Fibroblast of skin of left quadriceps (primary cell): ENCODE data around the gene PPP6R2.
A peak's percentile ranks its signal among the peaks of the same experiment; 100 is the strongest.
"Not testable (repeated sequence)": the region's sequence is repeated elsewhere in the genome, so short reads cannot be mapped to it uniquely, and the experiment has no call there.

Source experiments
- DNase-seq, 2 experiments: peaks; one replicate each; pipeline ENCODE4 v3.0.0-alpha.2; 2013; ENCODE audit warnings: low read depth in 2 of 2

Gene PPP6R2

DNA sequence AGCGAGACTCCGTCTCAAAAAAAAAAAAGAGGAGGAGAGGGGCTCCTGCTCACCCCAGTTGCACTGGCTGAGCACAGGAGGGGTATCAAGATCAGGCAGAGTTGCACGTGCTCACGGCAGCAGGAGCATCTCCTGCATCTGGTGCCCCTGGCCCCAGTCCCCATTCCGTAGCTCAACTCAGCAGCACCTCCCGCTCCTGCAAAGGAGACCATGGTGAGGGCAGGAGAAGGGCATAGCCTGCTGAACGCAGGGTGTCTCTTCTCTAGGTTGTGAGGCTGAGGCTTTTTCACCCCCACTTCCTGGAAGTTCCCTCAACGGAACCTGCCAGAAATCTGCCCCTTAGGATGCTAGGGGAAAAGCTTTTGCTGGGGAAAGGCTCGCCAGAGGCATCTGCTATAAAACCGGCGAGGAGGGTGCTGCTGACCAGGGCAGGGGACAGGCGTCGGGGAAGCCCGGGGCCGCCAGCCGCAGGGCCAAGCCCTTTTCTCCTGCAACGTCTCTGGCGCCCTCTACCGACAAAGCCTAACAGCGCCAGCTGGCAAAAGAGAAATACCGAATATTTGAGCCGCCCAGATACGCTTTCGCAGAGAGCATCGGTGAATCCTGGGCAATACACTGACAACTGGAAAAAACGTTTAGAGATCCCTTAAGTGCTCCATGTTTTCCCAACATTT, 1.0 kb upstream of the PPP6R2 start:
- peak; percentile 60 to 65 for DNase-seq

DNA sequence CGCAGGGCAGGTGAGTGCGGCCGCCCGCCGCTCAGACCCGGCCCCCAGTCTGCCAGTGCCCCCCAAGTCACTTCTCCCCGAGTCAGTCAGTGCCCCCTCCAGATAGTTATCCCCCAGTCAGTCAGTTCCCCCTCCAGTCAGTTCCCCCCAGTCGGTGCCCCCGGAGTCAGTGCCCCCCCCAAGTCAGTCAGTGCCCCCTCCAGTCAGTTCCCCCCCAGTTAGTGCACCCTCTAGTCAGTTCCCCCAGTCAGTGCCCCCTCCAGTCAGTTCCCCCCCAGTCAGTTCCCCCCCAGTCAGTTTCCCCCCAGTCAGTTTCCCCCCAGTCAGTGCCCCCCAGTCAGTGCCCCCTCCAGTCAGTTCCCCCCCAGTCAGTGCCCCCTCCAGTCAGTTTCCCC, 411 bp downstream of the PPP6R2 start:
- no peak for DNase-seq

DNA sequence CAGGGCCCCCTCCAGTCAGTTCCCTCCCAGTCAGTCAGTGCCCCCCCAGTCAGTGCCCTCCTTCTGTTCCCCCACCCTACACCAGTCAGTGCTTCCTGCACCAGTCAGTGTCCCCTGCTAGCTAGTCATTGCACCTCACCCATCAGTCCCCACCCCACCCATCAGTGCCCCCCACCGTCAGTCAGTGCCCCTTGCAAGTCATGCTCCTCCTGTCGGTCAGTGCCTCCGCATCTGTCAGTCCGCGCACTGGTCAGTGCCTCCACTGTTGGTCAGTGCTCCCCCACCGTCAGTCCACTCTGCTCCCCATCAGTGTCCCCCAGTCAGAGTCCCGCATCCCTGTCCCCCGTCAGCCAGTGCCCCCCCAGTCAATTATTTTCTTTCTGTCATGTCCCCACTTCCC, 3.3 kb downstream of the PPP6R2 start:
- DNase-seq = no peak

DNA sequence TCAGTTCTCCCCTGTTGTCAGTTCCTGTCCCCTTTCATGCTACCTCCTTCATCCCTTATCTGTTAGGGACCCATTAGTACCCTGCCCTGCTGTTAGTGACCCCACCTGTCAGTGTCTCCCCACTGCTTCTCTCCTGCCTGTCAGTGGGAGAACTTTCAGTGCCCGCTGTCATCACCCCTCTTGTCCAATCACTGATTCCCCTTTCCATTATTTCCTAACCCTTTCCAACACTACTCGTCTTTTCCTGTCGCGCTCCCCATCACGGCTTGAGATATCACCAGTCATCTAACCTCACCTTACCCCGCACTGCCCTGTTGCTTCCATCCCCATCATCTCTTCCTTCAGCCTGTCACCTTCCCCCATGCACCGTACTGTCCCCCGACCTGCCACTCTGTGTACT, 4.0 kb downstream of the PPP6R2 start:
- no peak for DNase-seq

DNA sequence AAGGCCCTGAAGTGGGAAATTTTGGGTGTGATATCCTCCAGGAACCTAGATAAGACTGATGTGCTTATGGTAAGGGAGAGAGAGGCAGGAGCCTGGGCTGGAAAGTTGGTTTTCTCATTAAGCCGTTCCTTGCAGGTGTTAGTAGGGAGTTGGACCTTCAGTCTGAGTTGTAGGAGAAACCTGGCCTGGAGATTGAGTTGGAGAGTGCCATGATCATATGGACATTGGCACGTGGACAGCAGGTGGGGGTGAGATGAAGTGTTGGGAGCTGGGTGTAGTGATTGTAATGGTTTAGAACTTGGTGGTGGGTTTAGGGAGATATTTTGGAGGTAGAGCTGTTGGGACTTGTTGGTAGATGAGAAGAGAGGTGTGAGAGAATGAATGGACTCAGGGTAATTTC, 4.9 kb downstream of the PPP6R2 start:
- DNase-seq = no peak

DNA sequence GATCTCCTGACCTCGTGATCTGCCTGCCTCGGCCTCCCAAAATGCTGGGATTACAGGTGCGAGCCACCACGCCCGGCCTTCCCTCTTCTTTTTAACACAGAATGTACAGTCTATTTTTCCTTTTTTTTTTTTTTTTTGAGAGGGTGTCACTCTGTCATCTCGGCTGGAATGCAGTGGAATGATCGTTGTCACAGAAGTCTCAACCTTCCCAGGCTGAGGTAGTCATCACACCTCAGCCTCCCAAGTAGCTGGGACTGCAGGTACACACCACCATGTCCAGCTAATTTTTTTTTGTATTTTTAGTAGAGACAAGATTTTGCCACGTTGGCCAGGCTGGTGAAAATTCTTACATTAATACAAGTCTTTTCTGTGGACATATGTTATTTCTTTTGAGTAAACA, 13.1 kb downstream of the PPP6R2 start:
- DNase-seq = no peak

DNA sequence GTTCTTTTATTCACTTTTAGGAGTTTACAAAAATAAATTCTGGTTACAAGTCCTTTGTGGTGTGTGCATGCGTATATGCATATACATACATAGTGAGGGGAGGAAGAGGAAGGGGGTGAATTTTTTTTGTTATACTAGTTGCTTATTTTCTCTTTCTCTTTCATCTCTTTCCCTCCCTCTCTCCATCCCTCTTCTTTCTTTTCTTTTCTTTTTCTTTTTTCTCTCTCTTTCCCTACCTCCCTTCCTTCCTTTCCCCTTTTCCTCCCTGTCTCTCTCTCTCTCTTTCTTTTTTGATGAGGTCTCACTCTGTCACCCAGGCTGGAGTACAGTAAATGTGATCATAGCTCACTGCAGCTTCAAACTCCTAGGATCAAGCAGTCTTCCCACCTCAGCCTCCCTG, 14.1 kb downstream of the PPP6R2 start:
- no peak for DNase-seq

DNA sequence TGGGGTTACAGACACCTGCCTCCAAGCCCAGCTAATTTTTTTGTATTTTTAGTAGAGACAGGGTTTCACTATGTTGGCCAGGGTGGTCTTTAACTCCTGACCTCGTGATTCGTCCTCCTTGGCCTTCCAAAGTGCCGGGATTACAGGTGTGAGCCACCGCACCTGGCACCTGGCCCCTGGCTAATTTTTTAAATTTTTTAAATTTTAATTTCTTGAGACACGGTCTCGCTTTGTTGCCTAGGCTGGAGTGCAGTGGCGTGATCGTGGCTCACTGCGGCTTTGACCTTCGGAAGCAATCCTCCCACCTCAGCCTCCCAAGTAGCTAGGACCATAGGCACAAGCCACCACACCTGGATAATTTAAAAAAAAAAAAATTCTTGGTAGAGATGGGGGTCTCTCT, 14.6 kb downstream of the PPP6R2 start:
- DNase-seq = no peak

DNA sequence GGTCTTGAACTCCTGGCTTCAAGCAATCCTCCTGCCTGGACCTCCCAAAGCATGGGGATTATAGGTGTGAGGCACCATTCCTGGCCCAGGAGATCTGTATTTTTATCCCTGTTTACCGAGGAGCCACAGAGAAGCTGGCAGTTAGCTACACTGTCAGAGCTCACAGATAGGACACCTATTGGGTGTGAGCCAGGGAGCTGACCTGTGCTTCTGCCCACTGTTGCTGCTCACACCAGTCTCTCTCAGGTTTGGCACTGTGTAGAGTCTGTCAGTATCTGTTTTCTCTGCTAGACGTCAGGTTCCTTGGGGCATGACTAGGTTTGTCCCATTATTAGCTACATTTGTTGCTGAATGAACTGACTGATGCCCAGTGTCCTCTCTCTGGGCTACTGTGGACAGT, 17.5 kb downstream of the PPP6R2 start:
- no peak for DNase-seq

DNA sequence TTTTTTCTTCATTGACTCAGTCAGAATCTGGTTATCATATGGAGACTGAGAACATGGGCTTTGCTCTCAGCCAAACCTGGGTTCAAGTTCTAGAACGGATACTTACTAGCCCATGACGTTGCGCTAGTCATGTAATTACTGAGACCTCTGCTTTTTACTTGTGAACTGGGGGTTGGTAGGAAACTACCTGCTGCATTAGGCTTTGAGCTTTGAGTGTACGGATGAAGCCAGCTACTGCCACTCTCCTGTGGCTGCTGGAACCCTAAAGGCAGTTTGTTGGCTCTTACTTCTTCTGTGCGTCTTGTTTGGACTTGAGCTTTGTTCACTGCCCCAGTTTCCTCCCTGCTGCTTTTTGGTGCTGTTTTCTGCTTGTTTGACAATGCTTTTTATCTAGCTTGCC, 18.1 kb downstream of the PPP6R2 start:
- DNase-seq = no peak

DNA sequence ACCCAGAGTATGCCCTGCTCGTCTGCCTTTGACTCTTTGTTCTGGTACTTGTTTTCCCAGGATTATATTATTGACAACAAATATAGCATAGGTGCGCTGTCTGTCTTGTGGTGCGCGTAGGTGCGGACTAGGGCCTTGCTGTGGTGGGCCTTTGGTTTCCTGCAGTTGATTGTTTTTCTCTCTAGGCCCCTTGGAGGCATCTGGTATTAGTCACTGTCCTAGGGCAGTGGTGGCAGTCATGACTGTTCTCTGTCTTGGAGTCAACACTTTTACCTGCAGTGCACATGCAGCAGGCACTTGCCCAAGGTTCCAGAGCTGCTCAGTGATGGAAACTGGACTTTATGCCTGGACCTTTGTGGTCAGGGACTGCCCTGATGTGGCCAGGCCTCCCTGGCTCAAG, 18.6 kb downstream of the PPP6R2 start:
- DNase-seq = no peak

DNA sequence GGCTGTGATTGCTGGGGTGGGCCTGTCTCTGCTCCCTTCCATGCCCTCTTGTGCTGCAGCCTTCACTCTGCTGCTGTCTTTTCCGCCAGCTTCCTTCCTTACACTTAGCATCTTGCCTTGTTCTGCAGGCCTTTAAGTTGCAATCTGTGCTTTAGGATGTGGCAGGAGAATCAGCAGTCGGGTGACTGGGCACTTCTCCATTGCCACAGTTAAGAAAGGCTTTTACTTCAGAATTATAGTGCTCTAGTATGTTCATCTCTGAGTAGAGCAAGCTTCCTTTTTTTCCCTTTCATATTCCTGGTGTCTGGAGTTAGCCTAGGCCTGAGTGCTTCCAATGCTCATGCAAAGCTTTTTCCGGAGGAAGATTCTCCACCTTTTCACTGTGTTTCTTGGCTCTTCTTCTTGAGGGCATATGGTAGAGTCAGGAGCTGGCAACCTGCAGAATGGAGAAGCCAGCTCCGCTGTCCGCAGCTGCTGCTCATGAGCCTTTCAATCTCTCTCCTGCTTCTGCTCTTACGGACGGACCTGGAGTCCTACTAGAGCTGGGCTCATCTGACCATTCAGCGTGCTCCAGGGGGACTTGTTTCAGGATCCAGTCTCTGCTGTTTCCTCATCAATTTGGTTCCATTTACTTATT, 20.2 kb downstream of the PPP6R2 start:
- DNase-seq = no peak

DNA sequence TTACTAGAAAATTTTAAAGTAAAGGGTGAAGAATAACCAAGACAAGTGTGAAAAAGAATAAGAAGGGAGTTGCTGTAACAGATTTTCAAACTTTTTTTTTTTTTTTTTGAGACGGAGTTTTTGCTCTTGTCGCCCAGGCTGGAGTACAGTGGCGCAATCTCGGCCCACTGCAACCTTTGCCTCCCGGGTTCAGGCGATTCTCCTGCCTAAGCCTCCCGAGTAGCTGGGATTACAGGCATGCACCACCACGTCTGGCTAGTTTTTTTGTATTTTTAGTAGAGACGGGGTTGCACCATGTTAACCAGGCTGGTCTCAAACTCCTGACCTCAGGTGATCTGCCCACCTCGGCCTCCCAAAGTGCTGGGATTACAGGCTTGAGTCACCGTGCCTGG, 20.7 kb downstream of the PPP6R2 start:
- DNase-seq = not testable (repeated sequence)

DNA sequence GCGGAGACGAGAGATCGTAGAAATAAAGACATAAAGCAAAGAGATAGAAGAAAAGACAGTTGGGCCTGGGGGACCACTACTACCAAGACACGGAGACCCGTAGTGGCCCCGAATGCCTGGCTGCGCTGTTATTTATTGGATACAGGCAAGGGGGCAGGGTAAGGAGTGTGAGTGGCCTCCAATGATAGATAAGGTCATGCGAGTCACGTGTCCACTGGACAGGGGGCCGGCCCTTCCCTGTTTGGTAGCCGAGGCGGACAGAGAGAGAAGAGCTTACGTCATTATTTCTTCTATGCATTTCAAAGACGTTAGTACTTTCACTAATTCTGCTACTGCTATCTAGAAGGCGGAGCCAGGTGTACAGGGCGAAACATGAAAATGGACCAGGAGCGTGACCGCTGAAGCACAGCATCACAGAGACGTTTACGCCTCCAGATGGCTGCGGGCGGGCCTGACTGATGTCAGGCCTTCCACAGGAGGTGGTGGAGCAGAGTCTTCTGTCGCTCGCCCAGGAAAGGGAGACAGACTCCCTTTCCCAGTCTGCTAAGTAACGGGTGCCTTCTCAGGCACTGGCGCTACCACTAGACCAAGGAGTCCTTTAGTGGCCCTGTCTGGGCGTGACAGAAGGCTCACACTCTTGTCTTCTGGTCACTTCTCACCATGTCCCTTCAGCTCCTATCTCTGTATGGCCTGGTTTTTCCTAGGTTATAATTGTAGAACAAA, 24.8 kb downstream of the PPP6R2 start:
- no peak for DNase-seq

DNA sequence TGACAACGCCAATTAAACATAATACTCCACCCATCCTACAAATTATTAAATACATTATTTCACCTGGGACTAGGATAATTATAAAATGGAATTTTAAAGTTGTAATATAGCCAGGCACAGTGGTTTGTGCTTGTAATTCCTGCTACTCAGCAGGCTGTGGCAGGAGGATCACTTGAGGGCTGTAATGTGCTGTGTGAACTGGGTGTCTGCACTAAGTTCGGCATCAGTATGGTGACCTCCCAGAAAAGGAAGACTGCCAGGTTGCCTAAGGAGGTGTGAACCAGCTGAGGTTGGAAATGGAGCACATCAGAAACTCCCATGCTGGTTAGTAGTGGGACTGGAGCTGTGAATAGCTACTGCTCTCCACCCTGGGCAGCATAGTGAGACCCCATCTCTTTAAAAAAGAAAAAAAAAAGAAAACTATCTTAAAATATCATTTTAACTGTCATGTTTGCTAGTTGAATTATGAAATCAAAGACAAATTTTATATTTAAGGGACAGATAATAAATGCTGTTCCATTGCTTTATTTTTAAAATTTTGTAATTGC, 28.0 kb downstream of the PPP6R2 start:
- DNase-seq = no peak

DNA sequence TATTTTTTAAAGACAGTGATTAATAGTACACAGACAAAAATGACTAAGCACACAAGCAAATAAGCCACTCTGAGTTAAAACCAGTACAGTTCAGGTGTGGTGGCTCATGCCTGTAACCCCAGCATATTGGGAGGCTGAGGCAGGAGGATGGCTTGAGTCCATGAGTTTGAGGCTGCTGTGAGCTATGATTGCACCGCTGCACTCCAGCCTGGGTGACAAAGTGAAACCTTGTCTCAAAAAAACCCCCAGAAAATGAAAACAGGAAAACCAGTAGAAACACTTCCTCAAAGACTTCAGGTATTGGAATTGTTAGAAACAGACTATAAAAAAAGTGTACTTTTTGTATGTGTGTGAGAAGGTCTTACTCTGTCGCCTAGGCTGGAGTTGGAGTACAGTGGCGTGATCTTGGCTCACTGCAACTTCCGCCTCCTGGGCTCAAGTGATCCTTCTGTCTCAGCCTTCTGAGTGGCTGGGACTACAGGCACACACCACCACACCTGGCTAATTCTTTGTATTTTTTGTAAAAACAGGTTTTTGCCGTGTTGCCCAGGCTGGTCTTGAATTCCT, 33.0 kb downstream of the PPP6R2 start:
- DNase-seq = no peak

DNA sequence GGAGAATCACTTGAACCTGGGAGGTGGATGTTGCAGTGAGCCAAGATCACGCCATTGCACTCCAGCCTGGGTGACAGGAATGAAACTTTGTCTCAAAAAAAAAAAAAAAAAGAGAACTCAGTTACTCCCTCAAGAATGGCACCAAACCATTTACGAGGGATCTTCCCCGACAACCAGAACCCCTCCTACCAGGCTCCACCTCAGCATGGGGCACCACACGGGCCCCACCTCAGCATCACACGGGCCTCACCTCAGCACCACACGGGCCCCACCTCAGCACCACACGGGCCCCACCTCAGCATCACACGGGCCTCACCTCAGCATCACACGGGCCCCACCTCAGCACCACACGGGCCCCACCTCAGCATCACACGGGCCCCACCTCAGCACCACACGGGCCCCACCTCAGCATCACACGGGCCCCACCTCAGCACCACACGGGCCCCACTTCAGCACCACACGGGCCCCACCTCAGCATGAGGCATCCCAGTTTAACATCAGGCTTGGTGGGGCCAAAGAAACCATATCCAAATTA, 38.0 kb downstream of the PPP6R2 start:
- DNase-seq = not testable (repeated sequence)

DNA sequence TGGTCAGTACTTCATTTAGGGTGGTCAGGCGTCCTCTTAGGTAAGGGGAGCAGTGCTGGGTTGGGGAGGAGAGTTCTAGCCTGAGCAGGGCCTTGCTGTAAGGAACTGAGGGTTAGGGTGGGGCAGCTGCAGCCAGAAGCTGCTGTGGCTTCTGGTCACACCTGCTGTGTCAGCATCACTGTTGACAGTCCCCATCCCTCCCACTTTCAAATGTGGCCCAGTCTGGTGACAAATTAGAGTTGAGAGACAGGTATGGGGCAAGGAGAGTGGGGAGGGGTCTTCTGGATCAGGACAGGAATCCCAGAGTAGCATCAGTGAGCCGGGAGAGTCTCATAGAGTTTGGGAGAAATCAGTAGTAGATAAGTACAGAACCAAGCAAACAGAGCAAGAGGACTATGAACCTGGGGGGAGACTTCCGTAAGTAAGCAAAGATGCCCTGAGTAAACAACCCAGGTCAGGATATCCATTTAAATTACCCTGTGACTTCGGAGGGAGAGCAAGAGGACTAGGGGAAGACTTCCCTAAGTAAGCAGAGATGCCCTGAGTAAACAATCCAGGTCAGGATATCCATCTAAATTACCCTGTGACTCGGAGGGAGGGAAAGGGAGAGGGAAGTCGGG, 53.7 kb downstream of the PPP6R2 start:
- no peak for DNase-seq

DNA sequence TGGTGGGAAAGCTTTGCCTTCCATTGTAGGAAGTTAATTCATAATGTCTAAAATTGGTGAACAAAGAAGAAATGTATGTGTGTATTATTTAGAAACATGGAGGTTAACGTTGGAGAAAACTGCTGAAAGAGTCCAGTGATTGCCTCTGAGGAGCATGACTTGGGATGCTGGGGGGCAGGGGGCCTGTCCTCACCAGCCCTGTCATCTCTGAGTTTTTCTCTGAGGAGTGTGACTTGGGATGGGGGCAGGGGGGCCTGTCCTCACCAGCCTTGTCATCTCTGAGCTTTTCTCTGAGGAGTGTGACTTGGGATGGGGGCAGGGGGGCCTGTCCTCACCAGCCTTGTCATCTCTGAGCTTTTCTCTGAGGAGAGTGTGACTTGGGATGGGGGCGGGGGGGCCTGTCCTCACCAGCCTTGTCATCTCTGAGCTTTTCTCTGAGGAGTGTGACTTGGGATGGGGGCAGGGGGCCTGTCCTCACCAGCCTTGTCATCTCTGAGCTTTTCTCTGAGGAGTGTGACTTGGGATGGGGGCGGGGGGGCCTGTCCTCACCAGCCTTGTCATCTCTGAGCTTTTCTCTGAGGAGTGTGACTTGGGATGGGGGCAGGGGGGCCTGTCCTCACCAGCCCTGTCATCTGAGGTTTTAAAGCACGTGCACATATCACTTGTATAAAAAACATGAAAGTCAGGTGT, 54.4 kb downstream of the PPP6R2 start:
- not testable (repeated sequence) for DNase-seq

DNA sequence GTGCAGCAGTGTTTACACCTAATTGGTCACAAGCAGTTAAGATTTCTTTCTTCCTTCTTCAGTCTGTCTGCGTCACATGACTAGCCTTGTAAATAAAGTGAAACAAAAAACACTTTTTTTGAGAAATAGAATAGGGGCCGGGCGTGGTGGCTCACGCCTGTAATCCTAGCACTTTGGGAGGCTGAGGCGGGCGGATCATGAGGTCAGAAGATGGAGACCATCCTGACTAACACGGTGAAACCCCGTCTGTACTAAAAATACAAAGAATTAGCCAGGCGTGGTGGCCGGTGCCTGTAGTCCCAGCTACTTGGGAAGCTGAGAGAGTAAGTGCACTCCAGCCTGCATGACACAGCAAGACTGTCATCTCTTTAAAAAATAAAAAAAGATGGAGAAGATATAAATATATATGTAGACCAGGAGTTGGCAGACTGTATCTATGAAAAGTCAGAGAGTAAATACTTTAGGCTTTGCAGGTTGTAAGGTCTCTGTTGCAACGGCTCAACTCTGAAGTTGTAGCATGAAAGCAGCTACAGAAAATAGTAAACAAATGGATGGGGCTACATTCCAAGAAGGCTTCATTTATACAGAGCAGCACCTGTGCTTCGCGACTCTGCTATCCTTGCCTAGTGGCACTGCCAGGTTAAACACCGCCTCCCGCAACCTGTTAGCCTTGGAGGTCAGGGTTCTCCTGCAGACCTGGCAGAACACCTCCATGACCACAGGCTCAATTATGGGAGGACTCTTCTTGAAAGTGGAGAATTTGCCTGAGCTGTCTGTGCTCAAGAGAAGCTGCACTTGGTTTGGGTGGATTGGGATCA, 55.9 kb downstream of the PPP6R2 start:
- no peak for DNase-seq
